SK-N-SH treated with all-trans-retinoic acid at 6 μM for 48 hours (cell line): Measurements from ENCODE around the gene KCNQ5.

Source experiments
- ATAC-seq: fragments of 200-7000 bp; cut with Tn5 transposase; 3 replicates; pipeline ENCODE4 v1.9.1; 2020; ENCODE audit warnings: mild to moderate bottlenecking, moderate library complexity
- ARNTL ChIP-seq: fragments of 450-650 bp; formaldehyde crosslinking; IDR thresholded peaks from 2 replicates; pipeline ENCODE4 v1.5.0; 2020; ENCODE audit warnings: low read depth, mild to moderate bottlenecking, moderate library complexity, borderline replicate concordance
- BACH2 ChIP-seq: fragments of 250-450 bp; sonication (Bioruptor Pico); IDR thresholded peaks from 2 replicates; pipeline ENCODE4 v1.9.0; 2021; ENCODE audit warnings: mild to moderate bottlenecking, borderline replicate concordance
- CREB5 ChIP-seq: fragments of 250-450 bp; sonication (Bioruptor Pico); IDR thresholded peaks from 2 replicates; pipeline ENCODE4 v1.5.1; 2020; ENCODE audit warnings: low read depth, mild to moderate bottlenecking, moderate library complexity
- CSRNP3 ChIP-seq: fragments of 250-450 bp; sonication (Bioruptor Pico); IDR thresholded peaks from 2 replicates; pipeline ENCODE4 v1.5.1; 2021; ENCODE audit warnings: mild to moderate bottlenecking, moderate library complexity
- ESRRG ChIP-seq: fragments of 250-450 bp; sonication (Bioruptor Pico); IDR thresholded peaks from 2 replicates; pipeline ENCODE4 v1.6.1; 2021; ENCODE audit warnings: mild to moderate bottlenecking
- GLIS3 ChIP-seq: fragments of 250-450 bp; sonication (Bioruptor Pico); IDR thresholded peaks from 2 replicates; pipeline ENCODE4 v1.5.0; 2020; ENCODE audit warnings: mild to moderate bottlenecking, moderate library complexity
- ISL1 ChIP-seq: fragments of 250-450 bp; sonication (Bioruptor Pico); IDR thresholded peaks from 2 replicates; pipeline ENCODE4 v2.1.2; 2022; ENCODE audit warnings: mild to moderate bottlenecking, moderate library complexity
- OSR1 ChIP-seq: fragments of 250-450 bp; sonication (Bioruptor Pico); IDR thresholded peaks from 2 replicates; pipeline ENCODE4 v1.8.0; 2022; ENCODE audit warnings: moderate library complexity, mild to moderate bottlenecking, inconsistent platforms
- PATZ1 ChIP-seq: fragments of 250-450 bp; sonication (Bioruptor Pico); IDR thresholded peaks from 2 replicates; pipeline ENCODE4 v1.8.0; 2020; ENCODE audit warnings: mild to moderate bottlenecking, moderate library complexity, borderline replicate concordance
- PPARA ChIP-seq: fragments of 250-450 bp; sonication (Bioruptor Pico); IDR thresholded peaks from 2 replicates; pipeline ENCODE4 v1.5.0; 2020; ENCODE audit warnings: mild to moderate bottlenecking, borderline replicate concordance
- RARB ChIP-seq: fragments of 250-450 bp; sonication (Bioruptor Pico); IDR thresholded peaks from 2 replicates; pipeline ENCODE4 v1.8.0; 2021; ENCODE audit warnings: mild to moderate bottlenecking, moderate library complexity
- SNAI2 ChIP-seq: fragments of 250-450 bp; sonication (Bioruptor Pico); IDR thresholded peaks from 2 replicates; pipeline ENCODE4 v1.5.0; 2020; ENCODE audit warnings: mild to moderate bottlenecking, moderate library complexity
- TCF4 ChIP-seq: fragments of 250-450 bp; sonication (Bioruptor Pico); IDR thresholded peaks from 2 replicates; pipeline ENCODE4 v1.8.0; 2021; ENCODE audit warnings: mild to moderate bottlenecking, moderate library complexity, borderline replicate concordance
- TOX ChIP-seq: fragments of 250-450 bp; sonication (Bioruptor Pico); IDR thresholded peaks from 2 replicates; pipeline ENCODE4 v1.8.0; 2021; ENCODE audit warnings: mild to moderate bottlenecking, moderate library complexity, borderline replicate concordance
- TSHZ2 ChIP-seq: fragments of 250-450 bp; sonication (Bioruptor Pico); IDR thresholded peaks from 2 replicates; pipeline ENCODE4 v1.5.0; 2020; ENCODE audit warnings: mild to moderate bottlenecking, moderate library complexity
- ZC3H10 ChIP-seq: fragments of 250-450 bp; sonication (Bioruptor Pico); IDR thresholded peaks from 2 replicates; pipeline ENCODE4 v1.5.1; 2021; ENCODE audit warnings: mild to moderate bottlenecking, moderate library complexity
- ZFP3 ChIP-seq: fragments of 250-450 bp; sonication (Bioruptor Pico); IDR thresholded peaks from 2 replicates; pipeline ENCODE4 v1.5.0; 2020; ENCODE audit warnings: mild to moderate bottlenecking, moderate library complexity
- ZFP30 ChIP-seq: fragments of 450-650 bp; formaldehyde crosslinking; IDR thresholded peaks from 2 replicates; pipeline ENCODE4 v1.5.0; 2022; ENCODE audit warnings: mild to moderate bottlenecking, moderate library complexity
- ZNF565 ChIP-seq: fragments of 450-650 bp; formaldehyde crosslinking; conservative IDR thresholded peaks from 2 replicates; pipeline ENCODE4 v1.5.0; 2020; ENCODE audit warnings: low read depth, mild to moderate bottlenecking, moderate library complexity
- ZNF70 ChIP-seq: fragments of 450-650 bp; formaldehyde crosslinking; IDR thresholded peaks from 2 replicates; pipeline ENCODE4 v1.5.0; 2020; ENCODE audit warnings: mild to moderate bottlenecking, moderate library complexity
- ZNF8 ChIP-seq: fragments of 450-650 bp; formaldehyde crosslinking; IDR thresholded peaks from 2 replicates; pipeline ENCODE4 v1.5.0; 2020; ENCODE audit warnings: mild to moderate bottlenecking, moderate library complexity

The KCNQ5 gene

GRCh38 chr6:73017476-73017875 lies 395.6 kb downstream of the KCNQ5 start:
- no peak for ATAC-seq
- TF ChIP-seq CSRNP3 (no peak), RARB (CRISPR knock-in tag) (no peak), ZC3H10 (CRISPR knock-in tag) (no peak), ESRRG (CRISPR knock-in tag) (no peak), ZNF565 (CRISPR knock-in tag) (no peak), PATZ1 (CRISPR knock-in tag) (no peak), ISL1 (CRISPR knock-in tag) (no peak), TSHZ2 (CRISPR knock-in tag) (no peak), TCF4 (CRISPR knock-in tag) (no peak), GLIS3 (no peak), CREB5 (no peak), TOX (no peak), BACH2 (no peak), ZNF8 (CRISPR knock-in tag) (no peak)

- TF ChIP-seq ZNF8 (CRISPR knock-in tag) (no peak), ESRRG (CRISPR knock-in tag) (no peak), OSR1 (CRISPR knock-in tag) (no peak), ISL1 (CRISPR knock-in tag) (no peak), ZC3H10 (CRISPR knock-in tag) (no peak), ZFP3 (CRISPR knock-in tag) (no peak), GLIS3 (no peak), PATZ1 (CRISPR knock-in tag) (no peak), SNAI2 (CRISPR knock-in tag) (no peak), BACH2 (no peak), CREB5 (no peak), ZNF565 (CRISPR knock-in tag) (no peak), TOX (no peak), PPARA (CRISPR knock-in tag) (no peak), ARNTL (no peak), CSRNP3 (no peak), ZNF70 (CRISPR knock-in tag) (no peak), ZFP30 (CRISPR knock-in tag) (no peak)
- TF ChIP-seq, all 23 proteins: peak for 0
- ATAC-seq: no peak
These were observed 402.7 kb downstream of the KCNQ5 start for GRCh38 chr6:73024598-73024997.
